ENCODE measurements around the gene EPN1. TPM values are rescaled to one million over a fixed set of nuclear protein-coding genes. Genes with fewer than 3 reads are reported as not detected.

The EPN1 gene
- polyA plus RNA-seq, result 100 to 1,000 TPM in 1 of 3 donors, 10 to 100 TPM in 2; 71.6 to 117 (median 89.0) TPM

GRCh38 chr19:55674841-55675660 is at the start of gene EPN1:
Gene EPN1, plus strand, starts transcription at chr19:55675226. Its CDS starts 3,402 bp downstream, at chr19:55678628.
- peak within 1 kb of the TSS; percentile 28 for H3K27ac ChIP-seq (ENCODE audit: low read depth, low read length)
- 0 to 1% (median 1%) methylated on average over 79 to 101 of the region's 101 CpGs for WGBS, 3 donors

- WGBS, 3 donors, result 86 to 89% (median 88%) methylated on average over 11 of the region's 11 CpGs
- H3K27ac ChIP-seq (ENCODE audit: low read depth, low read length), result no peak overlapping the region
Measured at GRCh38 chr19:55626350-55626749, 48.7 kb upstream of the EPN1 start.

GRCh38 chr19:55632463-55632834 is 42.6 kb upstream of the EPN1 start:
- no peak overlapping the region for H3K27ac ChIP-seq (ENCODE audit: low read depth, low read length)
- 22 to 30% (median 27%) methylated on average over 3 of the region's 3 CpGs for WGBS, 3 donors

GRCh38 chr19:55633861-55634260 is 41.2 kb upstream of the EPN1 start:
- no peak overlapping the region for H3K27ac ChIP-seq (ENCODE audit: low read depth, low read length)

GRCh38 chr19:55635334-55635717 is 39.7 kb upstream of the EPN1 start:
- 6 to 13% (median 7%) methylated on average over 9 of the region's 9 CpGs for WGBS, 3 donors
- peak overlapping the region; percentile 95 for H3K27ac ChIP-seq (ENCODE audit: low read depth, low read length)

More at GRCh38 chr19:55633861-55634260, 41.2 kb upstream of the EPN1 start:
- WGBS, 3 donors, result 59 to 79% (median 67%) methylated on average over 8 of the region's 8 CpGs

- WGBS, 3 donors, result 46 to 57% (median 57%) methylated on average over 7 of the region's 7 CpGs
- no peak overlapping the region for H3K27ac ChIP-seq (ENCODE audit: low read depth, low read length)
Measured at GRCh38 chr19:55635856-55636440, 39.1 kb upstream of the EPN1 start.

GRCh38 chr19:55636723-55637122 is 38.3 kb upstream of the EPN1 start:
- WGBS, 3 donors, result 83 to 88% (median 84%) methylated on average over 4 of the region's 4 CpGs
- H3K27ac ChIP-seq (ENCODE audit: low read depth, low read length), result no peak overlapping the region

GRCh38 chr19:55637534-55637933 is 37.5 kb upstream of the EPN1 start:
- 76 to 83% (median 78%) methylated on average over 11 of the region's 11 CpGs for WGBS, 3 donors
- no peak overlapping the region for H3K27ac ChIP-seq (ENCODE audit: low read depth, low read length)

- WGBS, 3 donors, result 82 to 87% (median 83%) methylated on average over 6 of the region's 6 CpGs
- no peak overlapping the region for H3K27ac ChIP-seq (ENCODE audit: low read depth, low read length)
Measured at GRCh38 chr19:55638864-55639359, 36.1 kb upstream of the EPN1 start.

GRCh38 chr19:55640043-55640576 is 34.9 kb upstream of the EPN1 start:
- H3K27ac ChIP-seq (ENCODE audit: low read depth, low read length), result peak overlapping the region; percentile 81
- 17 to 22% (median 19%) methylated on average over 38 of the region's 38 CpGs for WGBS, 3 donors

GRCh38 chr19:55640577-55641425 is 34.2 kb upstream of the EPN1 start, which contains the start of gene ZNF580:
Gene ZNF580, plus strand, starts transcription at chr19:55641002. Its CDS starts 1,507 bp downstream, at chr19:55642509.
- 1 to 2% (median 1%) methylated on average over 75 to 89 of the region's 89 CpGs for WGBS, 3 donors
- peak within 1 kb of the TSS; percentile 81 for H3K27ac ChIP-seq (ENCODE audit: low read depth, low read length)

- WGBS, 3 donors, result 1 to 2% (median 1%) methylated on average over 25 of the region's 25 CpGs
- no peak overlapping the region for H3K27ac ChIP-seq (ENCODE audit: low read depth, low read length)
Measured at GRCh38 chr19:55641426-55642152, 33.4 kb upstream of the EPN1 start.

- H3K27ac ChIP-seq (ENCODE audit: low read depth, low read length), result no peak overlapping the region
- WGBS, 3 donors, result 1 to 3% (median 3%) methylated on average over 59 to 65 of the region's 65 CpGs
Measured at GRCh38 chr19:55642153-55643002, 32.6 kb upstream of the EPN1 start.

GRCh38 chr19:55643003-55643886 is 31.8 kb upstream of the EPN1 start, which contains the start of gene ZNF581:
Gene ZNF581, plus strand, starts transcription at chr19:55643649. Its CDS starts 923 bp downstream, at chr19:55644572.
- H3K27ac ChIP-seq (ENCODE audit: low read depth, low read length), result no peak within 1 kb of the TSS
- WGBS, 3 donors, result 1 to 2% (median 2%) methylated on average over 54 to 56 of the region's 56 CpGs

- WGBS, 3 donors, result 0 to 2% (median 1%) methylated on average over 15 of the region's 15 CpGs
- no peak overlapping the region for H3K27ac ChIP-seq (ENCODE audit: low read depth, low read length)
Measured at GRCh38 chr19:55643887-55644176, 31.2 kb upstream of the EPN1 start.

GRCh38 chr19:55644191-55644833 is 30.7 kb upstream of the EPN1 start:
- H3K27ac ChIP-seq (ENCODE audit: low read depth, low read length), result no peak overlapping the region
- 43 to 51% (median 51%) methylated on average over 11 to 12 of the region's 12 CpGs for WGBS, 3 donors
